ENCODE measurements around the gene ADGRF1.

DNA sequence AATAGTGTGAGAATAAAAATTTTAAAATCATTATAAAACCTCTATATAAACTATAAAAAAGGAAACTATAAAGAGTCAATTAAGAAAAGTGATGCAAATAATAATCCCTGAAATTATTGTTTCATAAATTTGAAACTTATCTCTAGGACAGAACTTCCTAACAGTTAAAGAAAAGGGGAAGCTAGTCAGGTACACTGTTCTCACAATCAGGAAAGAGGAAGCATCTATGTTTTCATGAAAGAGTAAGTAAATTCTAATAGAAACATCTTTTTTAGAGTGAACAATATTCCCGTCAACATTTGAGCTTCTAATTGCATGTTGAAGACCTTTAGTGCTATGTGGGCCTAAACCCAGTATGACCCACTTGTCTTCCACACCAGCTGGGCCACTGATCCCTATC, 1.2 kb upstream of the ADGRF1 start:
- TF ChIP-seq, protein P1, sequence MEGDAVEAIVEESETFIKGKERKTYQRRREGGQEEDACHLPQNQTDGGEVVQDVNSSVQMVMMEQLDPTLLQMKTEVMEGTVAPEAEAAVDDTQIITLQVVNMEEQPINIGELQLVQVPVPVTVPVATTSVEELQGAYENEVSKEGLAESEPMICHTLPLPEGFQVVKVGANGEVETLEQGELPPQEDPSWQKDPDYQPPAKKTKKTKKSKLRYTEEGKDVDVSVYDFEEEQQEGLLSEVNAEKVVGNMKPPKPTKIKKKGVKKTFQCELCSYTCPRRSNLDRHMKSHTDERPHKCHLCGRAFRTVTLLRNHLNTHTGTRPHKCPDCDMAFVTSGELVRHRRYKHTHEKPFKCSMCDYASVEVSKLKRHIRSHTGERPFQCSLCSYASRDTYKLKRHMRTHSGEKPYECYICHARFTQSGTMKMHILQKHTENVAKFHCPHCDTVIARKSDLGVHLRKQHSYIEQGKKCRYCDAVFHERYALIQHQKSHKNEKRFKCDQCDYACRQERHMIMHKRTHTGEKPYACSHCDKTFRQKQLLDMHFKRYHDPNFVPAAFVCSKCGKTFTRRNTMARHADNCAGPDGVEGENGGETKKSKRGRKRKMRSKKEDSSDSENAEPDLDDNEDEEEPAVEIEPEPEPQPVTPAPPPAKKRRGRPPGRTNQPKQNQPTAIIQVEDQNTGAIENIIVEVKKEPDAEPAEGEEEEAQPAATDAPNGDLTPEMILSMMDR (IDR thresholded peaks at IDR 0.05 in 4 of 5, conservative IDR thresholded peaks at IDR 0.05 in 1 of 5): no peak
- no peak for TF ChIP-seq POLR2A (IDR thresholded peaks at IDR 0.05)
